Nephron (organoid): Measurements from ENCODE around the gene HAUS7.
A peak's percentile ranks its signal among the peaks of the same experiment; 100 is the strongest.

Experiments used
- H3K27ac Mint-ChIP-seq, 3 experiments: 2 replicates each; pipeline ENCODE4 v1.8.0; 2020; ENCODE audit warnings: mixed read lengths in 3 of 3, mild to moderate bottlenecking in 2 of 3, moderate library complexity in 1 of 3
- H3K27me3 Mint-ChIP-seq: 2 replicates; pipeline ENCODE4 v1.8.0; 2021; ENCODE audit warnings: low read depth, mild to moderate bottlenecking, moderate library complexity, mixed read lengths
- H3K36me3 Mint-ChIP-seq: 2 replicates; pipeline ENCODE4 v1.8.0; 2020; ENCODE audit warnings: low read depth, mixed read lengths
- H3K4me1 Mint-ChIP-seq: 2 replicates; pipeline ENCODE4 v1.8.0; 2020; ENCODE audit warnings: mixed read lengths
- H3K4me3 Mint-ChIP-seq, 3 experiments: 2 replicates each; pipeline ENCODE4 v1.8.0; 2020; ENCODE audit warnings: mild to moderate bottlenecking in 3 of 3, mixed read lengths in 3 of 3, moderate library complexity in 2 of 3
- H3K9me3 Mint-ChIP-seq: 2 replicates; pipeline ENCODE4 v1.8.0; 2020; ENCODE audit warnings: mixed read lengths
- CTCF ChIP-seq, 3 experiments: fragments of 200-600 bp; sonication (generic); IDR thresholded peaks; one replicate each; pipeline ENCODE4 v1.5.0; 2021; ENCODE audit warnings: antibody characterized with exemption in 3 of 3; ENCODE audit not compliant: unreplicated experiment in 3 of 3

Gene HAUS7

GRCh38 chrX:153475271-153475670, 4.9 kb upstream of the HAUS7 start:
- H3K9me3 Mint-ChIP-seq = peaks cover 12% of the 10 kb centered on the region
- H3K27ac Mint-ChIP-seq = peak overlapping the region; percentile 57 to 88 (median 70)
- H3K27me3 Mint-ChIP-seq = no peaks in the 10 kb centered on the region
- no peak for TF ChIP-seq CTCF (IDR thresholded peaks at IDR 0.05; ENCODE audit: unreplicated experiment in 3 of 3)
- no peaks in the 10 kb centered on the region for H3K36me3 Mint-ChIP-seq
- peaks cover 20% of the 10 kb centered on the region for H3K4me1 Mint-ChIP-seq
- peak overlapping the region in 1 of 3 experiments; percentile 32 for H3K4me3 Mint-ChIP-seq

GRCh38 chrX:153474718-153475117, 4.3 kb upstream of the HAUS7 start:
- H3K27ac Mint-ChIP-seq = peak overlapping the region in 1 of 3 experiments; percentile 88
- no peak for TF ChIP-seq CTCF (IDR thresholded peaks at IDR 0.05; ENCODE audit: unreplicated experiment in 3 of 3)
- H3K27me3 Mint-ChIP-seq = no peaks in the 10 kb centered on the region
- H3K4me3 Mint-ChIP-seq = no peak overlapping the region
- peaks cover 20% of the 10 kb centered on the region for H3K4me1 Mint-ChIP-seq
- H3K36me3 Mint-ChIP-seq = no peaks in the 10 kb centered on the region
- peaks cover 12% of the 10 kb centered on the region for H3K9me3 Mint-ChIP-seq

GRCh38 chrX:153474266-153474665, 3.9 kb upstream of the HAUS7 start:
- H3K36me3 Mint-ChIP-seq = no peaks in the 10 kb centered on the region
- H3K4me1 Mint-ChIP-seq = peaks cover 20% of the 10 kb centered on the region
- H3K9me3 Mint-ChIP-seq = peaks cover 12% of the 10 kb centered on the region
- no peak for TF ChIP-seq CTCF (IDR thresholded peaks at IDR 0.05; ENCODE audit: unreplicated experiment in 3 of 3)
- no peaks in the 10 kb centered on the region for H3K27me3 Mint-ChIP-seq
- H3K27ac Mint-ChIP-seq = peak overlapping the region in 2 of 3 experiments; percentile 44 to 93
- peak overlapping the region in 1 of 3 experiments; percentile 52 for H3K4me3 Mint-ChIP-seq

- no peaks in the 10 kb centered on the region for H3K27me3 Mint-ChIP-seq
- TF ChIP-seq CTCF (IDR thresholded peaks at IDR 0.05; ENCODE audit: unreplicated experiment in 3 of 3) = no peak
- no peaks in the 10 kb centered on the region for H3K36me3 Mint-ChIP-seq
- H3K9me3 Mint-ChIP-seq = peaks cover 12% of the 10 kb centered on the region
- H3K4me1 Mint-ChIP-seq = peaks cover 20% of the 10 kb centered on the region
- H3K4me3 Mint-ChIP-seq = peak overlapping the region; percentile 22 to 53 (median 42)
- H3K27ac Mint-ChIP-seq = peak overlapping the region; percentile 67 to 93 (median 86)
Measured at GRCh38 chrX:153473126-153473525, 2.8 kb upstream of the HAUS7 start.

- no peak for TF ChIP-seq CTCF (IDR thresholded peaks at IDR 0.05; ENCODE audit: unreplicated experiment in 3 of 3)
- H3K36me3 Mint-ChIP-seq = peaks cover 3% of the 10 kb centered on the region
- no peaks in the 10 kb centered on the region for H3K27me3 Mint-ChIP-seq
- peak overlapping the region in 1 of 3 experiments; percentile 42 for H3K4me3 Mint-ChIP-seq
- H3K4me1 Mint-ChIP-seq = peaks cover 20% of the 10 kb centered on the region
- peaks cover 16% of the 10 kb centered on the region for H3K9me3 Mint-ChIP-seq
- H3K27ac Mint-ChIP-seq = peak overlapping the region; percentile 86 to 95 (median 93)
Measured at GRCh38 chrX:153471663-153472280, 1.4 kb upstream of the HAUS7 start.

- H3K9me3 Mint-ChIP-seq = peaks cover 8% of the 10 kb centered on the region
- H3K4me1 Mint-ChIP-seq = peaks cover 9% of the 10 kb centered on the region
- no peaks in the 10 kb centered on the region for H3K27me3 Mint-ChIP-seq
- H3K36me3 Mint-ChIP-seq = peaks cover 3% of the 10 kb centered on the region
- TF ChIP-seq CTCF (IDR thresholded peaks at IDR 0.05; ENCODE audit: unreplicated experiment in 3 of 3) = peak in 2 of 3 experiments; percentile 1 to 11
- no peak overlapping the region for H3K27ac Mint-ChIP-seq
- H3K4me3 Mint-ChIP-seq = peak overlapping the region; percentile 80 to 87 (median 87)
Measured at GRCh38 chrX:153469811-153470410, 465 bp downstream of the HAUS7 start.
